ENCODE measurements around the gene COG1.

Gene COG1

DNA sequence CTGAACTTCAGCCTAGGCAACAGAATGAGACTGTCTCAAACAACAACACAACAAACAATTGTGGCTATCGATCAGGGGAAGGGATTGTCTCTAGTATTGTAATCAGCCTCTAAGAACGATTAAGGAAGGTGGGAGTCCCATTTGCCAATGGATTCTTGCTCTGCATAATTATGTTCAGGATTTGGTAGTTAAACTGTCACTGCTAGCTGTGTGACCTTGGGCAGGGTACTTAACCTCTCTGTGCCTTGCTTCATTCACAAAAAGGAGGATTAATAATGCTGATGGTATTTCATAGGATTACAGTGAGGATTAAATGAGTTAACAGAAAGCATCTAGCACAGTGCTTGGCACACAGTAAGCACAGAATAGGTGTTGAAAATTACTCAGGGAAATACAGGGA, 34.7 kb upstream of the COG1 start:
- in situ Hi-C loops (cut with HindIII; ENCODE audit: low pct_unique_long_range_greater_than_20kb, low sequenced_read_pairs), result no loop called here

DNA sequence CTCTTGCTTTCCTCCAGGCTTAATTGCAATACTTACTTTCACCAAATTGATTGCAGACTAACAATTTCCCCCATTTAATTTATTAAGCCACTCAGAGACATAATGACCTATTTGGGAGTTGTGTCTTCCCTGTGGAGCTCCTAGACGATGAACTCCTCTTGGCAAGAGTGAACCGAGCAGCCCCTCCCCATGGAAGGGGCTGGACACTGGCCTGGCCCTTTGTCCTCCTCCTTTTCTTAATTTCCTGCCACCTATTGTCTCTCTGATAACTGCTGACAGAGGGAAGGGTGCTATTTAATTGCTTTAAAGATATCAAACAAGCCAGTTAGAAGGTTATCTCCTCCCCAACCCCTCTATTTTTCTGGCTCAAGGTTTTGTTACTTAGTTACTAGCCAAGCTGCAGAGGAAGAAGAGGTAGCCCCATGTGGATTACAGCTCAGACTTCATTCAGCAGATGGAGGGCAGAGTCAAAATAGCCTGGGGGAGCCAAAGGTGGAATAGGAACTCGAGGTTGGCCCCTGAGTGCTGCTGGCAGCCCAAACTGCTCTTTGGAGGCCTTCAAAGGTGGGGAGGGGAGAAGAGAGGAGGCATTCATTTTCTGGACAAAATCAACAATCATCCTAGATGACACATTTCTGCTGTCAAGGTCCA, 31.8 kb upstream of the COG1 start:
- no peak for TF ChIP-seq JUND (IDR thresholded peaks at IDR 0.05; ENCODE audit: low read depth)
- DNase-seq (ENCODE audit: low read depth in 1 of 2, low spot score in 1 of 2), result no peak
- in situ Hi-C loops (cut with HindIII; ENCODE audit: low pct_unique_long_range_greater_than_20kb, low sequenced_read_pairs), result no loop called here

More for the DNA sequence above, 34.7 kb upstream of the COG1 start:
- no peak for TF ChIP-seq JUND (IDR thresholded peaks at IDR 0.05; ENCODE audit: low read depth)
- no peak for DNase-seq (ENCODE audit: low read depth in 1 of 2, low spot score in 1 of 2)

DNA sequence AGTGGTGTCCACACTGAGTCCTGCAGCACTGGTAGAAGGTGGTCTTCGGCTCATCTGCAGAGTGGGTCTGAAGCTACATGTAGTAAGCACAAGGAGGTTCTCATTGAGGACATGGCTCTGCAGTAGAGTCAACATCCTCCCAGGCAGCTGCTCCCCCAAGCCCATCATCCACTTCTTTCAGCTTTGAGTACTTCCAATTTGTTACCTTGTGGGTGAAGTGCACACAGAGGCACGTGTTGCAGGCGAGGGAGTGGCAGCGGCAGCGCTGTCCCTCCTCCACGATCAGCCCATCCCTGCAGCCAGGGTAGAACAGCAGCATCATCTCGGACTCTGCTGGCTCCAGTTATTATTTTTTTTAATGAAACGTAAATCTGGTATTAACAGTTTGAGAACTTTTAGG, 29.8 kb upstream of the COG1 start:
- no peak for DNase-seq (ENCODE audit: low read depth in 1 of 2, low spot score in 1 of 2)
- in situ Hi-C loops (cut with HindIII; ENCODE audit: low pct_unique_long_range_greater_than_20kb, low sequenced_read_pairs), result no loop called here
- no peak for TF ChIP-seq JUND (IDR thresholded peaks at IDR 0.05; ENCODE audit: low read depth)

DNA sequence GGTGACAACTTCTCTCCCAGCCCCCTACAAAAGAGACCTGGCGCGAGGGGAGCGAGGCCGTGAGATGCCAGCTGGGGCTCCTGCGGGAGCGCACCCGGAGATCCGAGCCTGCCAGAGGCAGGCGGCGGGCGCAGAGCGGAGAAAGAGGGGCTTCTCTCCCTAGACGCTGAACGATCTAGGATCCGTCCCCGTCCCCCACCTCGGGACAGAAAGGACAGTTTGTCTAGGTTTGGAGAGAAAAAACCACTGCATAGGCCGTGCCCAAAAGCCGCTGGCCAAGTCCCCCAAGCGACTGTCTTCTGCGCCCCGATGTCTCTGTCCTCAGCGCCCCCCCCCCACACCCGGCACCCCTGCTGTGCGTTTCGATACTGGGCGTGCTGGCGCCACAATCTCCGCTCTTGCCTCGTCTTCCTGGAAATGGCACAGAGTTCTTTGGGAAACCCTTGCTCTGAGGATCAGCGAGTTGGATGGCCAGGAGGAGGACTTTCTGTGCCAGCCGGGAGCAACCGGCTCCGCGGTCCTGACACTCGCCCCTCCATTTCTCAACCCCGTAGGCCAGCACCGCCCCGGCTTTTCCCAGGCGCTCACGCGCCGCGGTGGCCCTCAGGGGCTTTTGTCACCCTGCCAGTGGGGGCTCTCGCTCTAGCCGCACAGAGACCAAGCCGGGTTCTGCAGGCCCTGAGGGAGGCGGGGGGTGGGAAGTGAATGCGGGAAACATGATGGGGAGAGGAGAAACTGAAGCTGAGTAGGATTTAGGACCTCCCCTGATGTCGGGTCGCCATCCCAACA, 27.0 kb upstream of the COG1 start:
- TF ChIP-seq JUND (IDR thresholded peaks at IDR 0.05; ENCODE audit: low read depth), result no peak
- no peak for DNase-seq (ENCODE audit: low read depth in 1 of 2, low spot score in 1 of 2)
- in situ Hi-C loops (cut with HindIII; ENCODE audit: low pct_unique_long_range_greater_than_20kb, low sequenced_read_pairs), result no loop called here

DNA sequence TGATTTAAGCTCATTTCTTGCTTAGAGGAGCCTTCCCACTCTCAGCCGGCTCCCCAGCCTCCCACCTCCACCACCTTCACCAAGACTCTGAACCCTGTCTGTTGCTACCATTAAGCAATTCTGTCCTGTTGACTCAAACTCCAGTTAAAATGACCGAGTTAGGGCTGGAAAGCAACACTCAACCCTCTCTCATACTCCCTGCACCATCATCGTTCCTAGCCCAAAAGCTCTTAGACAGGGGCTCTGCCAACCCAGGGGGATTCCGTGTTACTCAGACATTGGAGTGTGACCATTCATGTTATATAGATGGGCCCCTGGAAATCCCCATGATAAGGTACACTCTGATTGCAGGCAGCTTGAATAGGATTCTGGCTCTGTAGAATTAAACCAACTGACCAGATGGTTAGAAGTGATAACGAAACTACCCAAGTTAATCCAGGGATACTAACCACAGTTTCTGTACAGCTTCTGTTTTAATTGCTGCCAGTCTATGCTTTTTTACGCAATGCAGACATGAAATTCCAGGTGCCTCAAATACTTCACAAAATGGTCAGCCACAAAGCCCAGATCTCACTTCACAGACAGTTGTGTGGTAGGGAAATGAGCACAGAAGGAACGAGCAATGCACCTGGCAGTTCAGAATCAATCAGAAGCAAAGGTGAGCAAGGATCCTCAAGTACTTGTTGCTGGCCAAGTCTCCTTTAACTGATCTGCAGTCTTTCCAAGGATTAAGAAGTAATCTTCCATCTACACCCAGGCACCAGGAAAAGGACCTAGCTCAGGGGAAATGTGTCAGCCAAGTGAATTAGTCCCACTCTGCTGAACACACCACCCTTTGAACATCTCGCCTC, 25.9 kb upstream of the COG1 start:
- in situ Hi-C loops (cut with HindIII; ENCODE audit: low pct_unique_long_range_greater_than_20kb, low sequenced_read_pairs), result no loop called here
- TF ChIP-seq JUND (IDR thresholded peaks at IDR 0.05; ENCODE audit: low read depth), result no peak
- peak in 1 of 2 experiments; percentile 52 for DNase-seq (ENCODE audit: low read depth in 1 of 2, low spot score in 1 of 2)

DNA sequence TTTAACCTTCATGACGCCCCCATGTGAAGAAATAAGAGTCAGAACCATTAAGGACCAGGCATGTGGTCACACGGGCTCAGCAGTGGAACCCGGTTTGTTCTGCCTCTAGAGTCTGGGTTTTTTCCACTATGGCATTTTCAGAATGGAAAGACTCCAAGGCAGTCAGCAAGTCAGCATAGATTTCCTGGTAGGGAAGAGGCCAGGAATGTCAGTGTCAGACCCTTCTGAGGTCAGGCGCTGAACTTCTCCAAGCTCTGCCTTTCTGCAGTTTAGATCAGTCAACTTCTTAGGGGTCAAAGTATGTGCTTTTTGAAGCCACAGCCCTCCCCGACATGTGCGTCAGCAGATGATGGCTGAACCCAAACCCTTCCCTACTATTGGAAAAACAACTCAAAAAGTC, 24.2 kb upstream of the COG1 start:
- no peak for TF ChIP-seq JUND (IDR thresholded peaks at IDR 0.05; ENCODE audit: low read depth)
- no peak for DNase-seq (ENCODE audit: low read depth in 1 of 2, low spot score in 1 of 2)
- in situ Hi-C loops (cut with HindIII; ENCODE audit: low pct_unique_long_range_greater_than_20kb, low sequenced_read_pairs), result no loop called here

DNA sequence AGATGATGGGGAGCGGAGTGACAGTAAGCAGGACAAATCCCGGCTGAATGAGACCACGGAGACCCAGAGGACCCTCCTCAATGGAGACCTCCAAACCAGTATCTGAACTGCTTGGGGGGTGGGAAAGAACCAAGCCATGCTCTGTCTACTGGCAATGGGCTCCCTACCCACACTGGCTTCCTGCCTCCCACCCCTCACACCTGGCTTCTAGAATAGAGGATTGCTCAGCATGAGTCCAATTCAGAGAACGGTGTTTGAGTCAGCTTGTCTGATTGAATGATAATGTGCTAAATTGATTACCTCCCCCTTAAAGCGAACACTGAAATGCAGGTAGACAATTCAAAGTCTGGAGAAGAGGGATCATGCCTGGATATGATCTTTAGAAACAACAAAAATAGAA, 22.5 kb upstream of the COG1 start:
- in situ Hi-C loops (cut with HindIII; ENCODE audit: low pct_unique_long_range_greater_than_20kb, low sequenced_read_pairs), result no loop called here
- TF ChIP-seq JUND (IDR thresholded peaks at IDR 0.05; ENCODE audit: low read depth), result no peak
- no peak for DNase-seq (ENCODE audit: low read depth in 1 of 2, low spot score in 1 of 2)

DNA sequence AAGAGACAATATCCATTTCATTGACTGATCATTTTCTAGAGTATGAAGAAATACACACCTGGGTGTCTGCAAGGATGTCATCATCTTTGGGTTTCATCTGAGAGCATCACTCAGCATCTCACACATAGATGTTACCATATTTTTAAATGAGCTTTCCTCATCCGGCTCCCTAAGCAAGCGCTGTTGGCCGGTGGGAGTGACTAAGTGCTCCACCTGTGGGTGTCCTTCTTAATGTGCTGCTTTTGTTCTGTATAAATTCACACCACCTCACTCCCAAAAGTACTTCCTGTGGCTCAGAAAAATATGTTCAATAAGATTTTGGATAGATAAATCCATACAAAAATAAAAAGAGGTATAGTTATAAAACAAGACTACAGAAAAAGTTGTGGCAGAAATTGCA, 20.6 kb upstream of the COG1 start:
- in situ Hi-C loops (cut with HindIII; ENCODE audit: low pct_unique_long_range_greater_than_20kb, low sequenced_read_pairs), result no loop called here
- no peak for TF ChIP-seq JUND (IDR thresholded peaks at IDR 0.05; ENCODE audit: low read depth)

DNA sequence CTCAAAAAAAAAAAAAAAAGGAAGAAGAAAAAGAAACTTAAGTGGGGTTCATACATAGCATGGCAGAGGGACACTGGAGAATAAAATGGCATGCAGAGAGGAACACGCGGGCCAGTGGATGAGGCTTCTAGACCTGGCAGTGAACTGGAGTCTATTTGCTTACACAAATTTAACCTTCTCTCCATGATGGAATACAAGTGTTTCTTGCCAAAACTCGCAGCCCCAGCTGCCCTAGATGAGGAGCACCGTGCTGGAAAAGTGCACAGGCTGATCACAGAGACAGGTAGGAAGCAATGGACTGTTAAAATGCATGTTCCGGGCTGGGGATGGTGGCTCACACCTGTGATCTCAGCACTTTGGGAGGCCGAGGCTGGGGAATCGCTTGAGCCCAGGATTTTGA, 18.7 kb upstream of the COG1 start:
- in situ Hi-C loops (cut with HindIII; ENCODE audit: low pct_unique_long_range_greater_than_20kb, low sequenced_read_pairs), result no loop called here
- no peak for TF ChIP-seq JUND (IDR thresholded peaks at IDR 0.05; ENCODE audit: low read depth)
- DNase-seq (ENCODE audit: low read depth in 1 of 2, low spot score in 1 of 2), result no peak

More for the DNA sequence above, 20.6 kb upstream of the COG1 start:
- DNase-seq (ENCODE audit: low read depth in 1 of 2, low spot score in 1 of 2), result no peak

DNA sequence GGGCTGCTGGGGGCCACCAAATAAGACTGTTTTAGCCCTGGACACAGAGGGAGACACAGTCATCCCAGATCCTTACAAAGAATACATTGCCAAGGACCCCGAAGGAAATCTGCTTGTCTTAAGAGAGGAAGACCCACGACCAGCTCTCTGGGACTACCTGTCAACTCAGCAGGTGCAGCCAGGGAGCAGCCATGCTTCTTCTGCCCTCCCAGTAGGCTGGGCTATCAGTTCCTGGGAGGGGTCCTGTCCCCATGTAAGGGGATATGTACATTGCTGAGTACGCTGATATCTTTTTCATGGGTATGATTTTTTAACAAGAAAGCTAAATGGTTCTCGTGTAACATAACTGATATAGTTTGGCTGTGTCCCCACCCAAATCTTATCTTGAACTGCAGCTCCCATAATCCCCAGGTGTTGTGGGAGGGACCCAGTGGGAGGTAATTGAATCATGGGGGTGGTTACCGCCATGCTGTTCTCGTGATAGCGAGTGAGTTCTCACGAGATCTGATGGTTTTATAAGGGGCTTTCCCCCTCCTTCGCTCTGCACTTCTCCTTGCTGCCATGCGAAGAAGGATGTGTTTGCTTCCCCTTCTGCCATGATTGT, 16.8 kb upstream of the COG1 start:
- DNase-seq (ENCODE audit: low read depth in 1 of 2, low spot score in 1 of 2), result no peak
- no peak for TF ChIP-seq JUND (IDR thresholded peaks at IDR 0.05; ENCODE audit: low read depth)
- in situ Hi-C loops (cut with HindIII; ENCODE audit: low pct_unique_long_range_greater_than_20kb, low sequenced_read_pairs), result no loop called here

DNA sequence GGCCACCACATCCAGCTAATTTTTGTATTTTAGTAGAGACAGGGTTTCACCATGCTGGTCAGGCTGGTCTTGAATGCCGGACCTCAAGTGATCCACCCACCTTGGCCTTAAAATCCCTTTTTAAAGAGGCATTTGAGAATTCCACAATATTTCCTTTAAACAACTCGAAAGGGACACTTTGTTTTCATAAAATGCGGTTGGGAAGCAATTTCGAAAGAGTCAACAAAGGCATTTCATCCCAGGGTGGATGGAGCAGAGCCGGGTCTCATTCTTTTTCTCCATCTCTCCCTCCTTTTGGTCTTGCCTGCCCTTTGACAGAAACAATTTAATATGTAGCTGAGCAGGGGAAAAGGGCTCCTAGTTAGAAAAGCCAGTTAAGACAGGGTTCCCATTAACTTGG, 13.5 kb upstream of the COG1 start:
- in situ Hi-C loops (cut with HindIII; ENCODE audit: low pct_unique_long_range_greater_than_20kb, low sequenced_read_pairs), result no loop called here
- no peak for TF ChIP-seq JUND (IDR thresholded peaks at IDR 0.05; ENCODE audit: low read depth)
- no peak for DNase-seq (ENCODE audit: low read depth in 1 of 2, low spot score in 1 of 2)

DNA sequence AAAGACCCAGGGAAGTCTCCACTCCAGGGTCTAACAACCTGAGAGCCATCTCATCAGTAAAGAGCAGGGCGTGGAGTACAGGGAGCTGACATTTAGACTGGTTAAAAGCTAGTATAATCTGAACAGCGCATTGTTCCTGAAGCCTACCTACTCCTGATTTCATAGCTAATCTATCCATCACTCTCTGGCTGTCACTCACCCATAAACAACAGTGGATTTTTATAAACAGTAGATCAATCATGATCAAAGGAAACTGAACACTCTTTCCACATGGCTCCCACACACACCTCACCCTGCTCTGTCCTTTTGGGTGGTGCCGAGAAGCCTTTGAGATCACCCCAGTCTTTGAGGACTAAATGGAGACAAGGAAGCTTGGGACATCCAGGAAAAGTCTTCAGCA, 13.0 kb upstream of the COG1 start:
- DNase-seq (ENCODE audit: low read depth in 1 of 2, low spot score in 1 of 2), result no peak
- no peak for TF ChIP-seq JUND (IDR thresholded peaks at IDR 0.05; ENCODE audit: low read depth)
- in situ Hi-C loops (cut with HindIII; ENCODE audit: low pct_unique_long_range_greater_than_20kb, low sequenced_read_pairs), result no loop called here
